HG03571 (cell line): Measurements from ENCODE around the gene RCN1.
"Not testable (repeated sequence)": the region's sequence is repeated elsewhere in the genome, so short reads cannot be mapped to it uniquely, and the experiment has no call there.

Experiments
- ATAC-seq: cut with Tn5 transposase; IDR thresholded peaks from one replicate; pipeline ENCODE4 v1.9.1; 2021; ENCODE audit not compliant: unreplicated experiment

Gene RCN1

DNA sequence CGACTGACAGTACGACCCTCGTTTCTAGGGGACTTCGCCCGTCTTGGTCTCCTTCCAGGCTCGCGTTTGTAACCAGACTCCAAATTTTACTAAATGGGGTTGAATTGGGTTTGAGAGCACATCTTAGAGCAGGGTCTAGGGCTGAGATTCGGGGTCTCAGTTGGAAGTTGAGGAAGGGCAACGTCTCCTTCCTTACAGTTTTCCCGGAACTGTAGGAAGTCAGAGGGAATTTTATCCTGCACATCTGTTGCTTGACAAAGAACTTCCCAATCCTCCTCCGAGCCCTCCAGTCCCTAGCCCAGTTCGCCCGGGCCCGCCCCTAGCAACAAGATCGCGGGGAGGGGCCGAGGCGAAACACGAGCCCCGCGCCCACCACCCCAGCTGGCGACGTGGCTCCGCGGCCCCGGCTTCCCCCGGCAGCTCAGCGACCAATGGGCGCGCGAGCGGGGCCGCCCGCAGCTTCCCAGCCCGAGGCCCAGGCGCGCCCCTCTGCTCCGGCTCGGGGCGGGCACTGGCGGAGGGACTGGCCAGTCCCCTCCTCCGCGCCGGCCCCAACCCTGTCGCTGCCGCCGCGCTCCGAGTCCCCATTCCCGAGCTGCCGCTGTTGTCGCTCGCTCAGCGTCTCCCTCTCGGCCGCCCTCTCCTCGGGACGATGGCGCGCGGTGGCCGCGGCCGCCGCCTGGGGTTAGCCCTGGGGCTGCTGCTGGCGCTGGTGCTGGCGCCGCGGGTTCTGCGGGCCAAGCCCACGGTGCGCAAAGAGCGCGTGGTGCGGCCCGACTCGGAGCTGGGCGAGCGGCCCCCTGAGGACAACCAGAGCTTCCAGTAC, at the start of gene RCN1:
TSS of gene RCN1 (plus strand) at position 530 of the 826 bp plus-strand sequence. CDS start at position 653, 123 bp downstream.
- ATAC-seq, result peak; percentile 53

DNA sequence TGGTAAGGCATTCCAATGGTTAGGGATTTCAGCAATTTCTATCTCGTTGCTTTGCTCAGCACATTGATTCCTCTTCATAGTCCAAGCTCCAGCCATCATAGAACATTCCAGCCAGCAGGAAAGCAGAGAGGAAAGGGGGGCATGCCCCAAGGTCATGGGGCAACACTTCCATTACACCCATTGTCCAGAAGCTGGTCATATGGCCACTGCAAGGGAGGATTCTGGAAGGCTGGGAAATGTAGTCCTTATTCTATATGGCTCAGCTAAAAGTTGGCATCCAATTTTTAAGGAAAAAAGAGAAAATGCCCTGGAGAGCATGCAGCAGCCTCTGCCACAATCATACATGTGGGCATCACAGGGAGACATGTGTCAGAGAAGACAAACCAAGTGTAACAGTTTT, 47.1 kb upstream of the RCN1 start:
- ATAC-seq, result no peak

DNA sequence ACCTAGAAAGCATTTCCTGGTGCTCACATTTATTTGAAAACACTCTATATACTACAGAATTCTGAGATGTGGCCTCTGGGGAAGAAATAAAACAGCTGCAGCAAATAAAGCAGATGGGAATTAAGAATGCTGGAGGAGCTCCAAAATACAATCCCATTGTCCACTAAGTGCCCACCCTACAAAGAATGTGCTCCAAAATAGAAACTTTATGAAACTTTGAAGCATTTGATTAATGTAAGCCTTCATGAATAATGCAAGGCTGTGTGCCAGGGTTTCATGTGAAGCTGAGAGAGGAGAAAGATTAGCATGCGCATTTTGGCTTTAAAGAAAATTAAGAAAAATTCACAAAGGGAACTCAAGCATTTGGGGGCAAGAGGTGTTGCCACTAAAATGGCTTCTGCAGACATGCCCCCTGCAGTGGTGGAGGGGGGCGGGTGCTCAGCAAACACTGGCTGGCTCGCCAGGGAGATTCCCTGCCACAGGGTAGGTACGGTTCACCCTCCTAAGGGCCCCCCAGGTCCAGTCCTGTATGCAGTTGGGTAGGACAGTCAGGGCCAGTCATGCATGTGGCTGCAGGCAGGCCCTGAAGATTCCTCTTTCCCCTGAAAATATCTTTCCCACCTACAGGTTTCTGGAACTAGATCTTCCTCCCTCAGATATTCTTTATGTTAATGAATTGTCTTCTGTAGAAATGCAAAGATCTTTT, 46.6 kb upstream of the RCN1 start:
- ATAC-seq, result no peak

DNA sequence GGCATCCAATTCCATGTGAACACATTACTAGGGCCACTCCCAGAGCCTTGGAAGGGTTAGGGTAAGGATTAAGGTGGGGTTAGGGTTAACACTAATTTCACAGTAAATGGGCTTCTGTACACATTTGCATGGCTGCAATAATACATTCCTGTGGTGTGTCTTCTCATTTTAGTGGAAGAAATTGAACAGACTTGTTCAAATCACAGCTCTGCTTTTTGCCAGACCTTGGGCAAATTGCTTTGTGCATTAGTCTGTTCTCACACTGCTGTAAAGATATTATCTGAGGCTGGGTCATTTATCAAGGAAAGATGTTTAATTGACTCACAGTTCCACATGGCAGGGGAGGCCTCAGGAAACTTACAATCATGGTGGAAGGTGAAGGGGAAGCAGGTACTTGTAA, 45.4 kb upstream of the RCN1 start:
- ATAC-seq, result no peak

DNA sequence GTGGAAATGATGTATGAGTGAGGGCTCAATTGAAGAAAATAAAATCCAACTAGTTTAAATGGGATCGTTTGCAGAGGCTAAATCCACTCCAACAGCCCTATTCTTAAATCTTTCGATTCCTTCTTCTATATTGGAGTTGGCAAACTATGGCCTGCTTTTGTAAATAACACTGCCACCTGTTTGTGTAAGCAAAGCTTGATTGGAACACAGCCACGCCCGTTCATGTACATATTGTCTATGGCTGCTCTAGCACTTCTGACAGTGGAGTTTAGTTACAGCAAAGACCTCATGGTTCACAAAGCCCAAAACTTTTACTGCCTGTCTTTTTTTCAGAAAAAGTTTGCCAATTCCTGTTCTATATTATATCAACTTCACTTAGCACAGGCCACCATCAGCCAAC, 40.6 kb upstream of the RCN1 start:
- no peak for ATAC-seq

DNA sequence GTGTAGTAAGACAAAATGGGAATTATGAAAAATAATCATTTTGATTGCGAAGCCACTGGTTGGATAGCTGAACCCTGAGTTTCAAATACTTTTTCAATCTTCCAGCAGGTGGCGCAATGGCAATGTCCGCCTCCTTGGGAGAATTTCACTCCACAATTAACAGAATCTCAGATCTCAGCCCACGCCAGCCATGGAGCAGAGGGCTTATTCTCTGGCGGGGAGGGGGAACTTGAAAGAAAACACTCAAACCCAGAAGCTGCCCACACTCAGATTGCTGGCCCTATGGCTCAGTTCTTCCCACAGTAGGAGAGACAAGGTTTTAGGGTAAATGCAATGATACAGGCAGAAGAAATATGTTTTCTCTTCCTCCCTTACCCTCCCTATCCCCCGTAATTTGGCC, 38.7 kb upstream of the RCN1 start:
- ATAC-seq, result no peak

DNA sequence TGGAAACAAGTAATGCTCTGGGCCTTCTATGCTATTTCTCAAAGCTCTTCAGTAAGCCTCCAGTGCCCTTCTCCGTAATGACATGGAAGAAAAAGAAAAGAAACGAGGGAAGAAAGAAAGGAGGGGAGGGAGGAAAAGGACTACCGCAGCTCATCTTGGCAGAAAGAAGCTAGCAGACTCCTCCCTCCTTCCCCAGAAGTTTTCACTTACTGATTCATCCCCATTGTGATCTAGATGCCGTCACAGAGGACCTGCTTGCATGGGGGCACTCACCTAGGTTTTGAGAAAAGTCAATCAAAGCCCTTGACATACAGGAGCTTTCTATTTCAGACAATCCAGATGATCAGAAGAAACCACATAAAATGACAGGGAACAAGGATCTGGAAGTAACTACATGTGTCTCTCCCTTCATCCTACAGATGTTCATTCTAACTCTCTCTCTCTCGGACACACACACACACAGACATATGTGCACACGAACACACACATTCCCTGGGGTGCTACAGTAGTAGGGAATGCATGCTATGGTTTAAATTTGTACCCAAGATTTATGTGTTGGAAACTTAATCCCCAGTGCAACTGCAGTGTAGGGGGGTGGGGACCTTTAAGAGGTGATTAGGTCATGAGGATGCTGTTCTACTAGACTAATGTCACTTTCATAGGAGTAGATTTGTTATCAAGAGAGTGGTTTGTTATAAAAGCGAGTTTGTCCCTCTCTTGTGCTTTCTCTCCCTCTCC, 37.6 kb upstream of the RCN1 start:
- ATAC-seq, result no peak

DNA sequence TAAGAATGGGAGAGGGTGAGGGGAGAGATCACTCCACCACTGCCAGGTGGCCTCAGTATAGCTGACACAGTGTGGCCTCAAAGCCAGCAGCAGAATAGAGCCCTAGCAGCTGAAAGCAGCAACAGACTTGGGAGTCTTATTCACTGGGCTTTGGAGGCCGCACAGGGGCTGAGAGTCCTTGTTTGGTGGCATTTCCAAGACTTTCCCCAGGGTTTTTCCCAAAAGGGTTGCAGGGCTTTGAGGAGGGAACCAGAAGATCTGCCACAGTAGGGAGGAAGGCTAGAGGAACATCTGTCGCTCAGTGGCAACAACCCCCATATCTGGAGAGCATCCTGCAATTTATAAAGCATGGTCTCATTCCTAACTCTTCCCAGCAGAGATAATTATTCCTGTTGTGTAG, 35.0 kb upstream of the RCN1 start:
- no peak for ATAC-seq

DNA sequence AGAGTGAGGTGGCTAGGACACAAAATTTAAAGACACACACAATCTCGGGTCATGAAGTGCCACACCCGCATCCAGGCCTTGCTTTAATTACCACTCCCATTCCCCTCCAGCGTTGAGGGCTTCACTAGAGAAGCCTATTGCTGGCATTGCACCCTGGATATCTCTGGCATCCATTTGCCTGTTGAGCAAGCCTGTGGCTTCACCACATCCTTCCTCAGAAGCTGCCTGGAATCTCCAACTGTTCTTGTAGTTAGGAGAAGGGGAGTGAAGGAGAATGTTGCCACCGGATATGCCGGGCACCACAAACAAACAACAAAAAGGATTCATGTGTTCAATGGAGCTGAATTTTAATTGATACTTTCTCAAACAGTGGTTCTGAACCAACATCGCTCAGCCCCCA, 34.4 kb upstream of the RCN1 start:
- ATAC-seq, result no peak

DNA sequence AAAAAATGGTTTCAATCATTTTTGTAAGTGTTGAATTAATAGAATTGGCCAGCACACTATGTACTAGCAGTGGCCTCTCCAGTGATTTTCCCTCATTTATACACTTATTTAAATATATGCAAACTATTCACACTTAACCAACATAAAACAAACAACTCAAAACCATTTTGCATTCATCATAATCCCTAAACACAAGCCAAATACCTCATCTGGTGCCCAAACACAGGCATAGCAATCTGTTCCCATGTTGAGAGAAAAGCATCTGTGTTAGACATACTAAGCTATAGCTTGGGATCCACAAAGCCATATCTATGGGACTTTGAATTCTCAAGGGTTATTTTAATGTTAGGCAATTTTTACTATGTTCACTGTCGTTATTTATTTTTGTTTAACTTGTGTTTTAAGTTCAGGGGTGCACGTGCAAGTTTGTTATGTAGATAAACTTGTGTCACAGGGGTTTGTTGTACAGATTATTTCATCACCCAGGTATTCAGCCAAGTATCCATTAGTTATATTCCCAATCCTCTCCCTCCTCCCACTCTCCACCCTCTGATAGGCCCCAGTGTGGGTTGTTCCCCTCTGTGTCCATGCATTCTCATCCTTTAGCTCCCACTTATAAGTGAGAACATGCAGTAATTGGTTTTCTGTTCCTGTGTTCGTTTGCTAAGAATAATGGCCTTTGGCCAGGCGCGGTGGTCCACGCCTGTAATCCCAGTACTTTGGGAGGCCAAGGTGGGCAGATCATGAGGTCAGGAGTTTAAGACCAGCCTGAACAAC, 31.0 kb upstream of the RCN1 start:
- no peak for ATAC-seq

DNA sequence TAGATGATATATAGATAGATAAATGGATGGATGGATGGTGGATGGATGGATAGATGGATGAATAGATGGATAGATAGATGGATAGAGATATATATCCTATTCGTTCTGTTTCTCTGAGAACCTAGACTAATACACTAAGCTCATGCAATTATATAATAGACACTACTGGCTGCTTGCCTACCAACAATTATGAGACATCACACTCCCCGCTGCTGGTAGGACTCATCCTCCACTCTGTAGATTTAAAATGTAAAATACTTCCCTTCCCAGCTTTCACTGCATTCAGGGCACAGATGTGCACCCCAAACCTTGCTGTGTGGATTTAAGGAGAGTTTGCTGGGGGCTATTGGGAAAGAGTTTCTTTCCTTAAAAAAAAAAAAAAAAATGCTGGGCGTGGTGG, 28.3 kb upstream of the RCN1 start:
- no peak for ATAC-seq

DNA sequence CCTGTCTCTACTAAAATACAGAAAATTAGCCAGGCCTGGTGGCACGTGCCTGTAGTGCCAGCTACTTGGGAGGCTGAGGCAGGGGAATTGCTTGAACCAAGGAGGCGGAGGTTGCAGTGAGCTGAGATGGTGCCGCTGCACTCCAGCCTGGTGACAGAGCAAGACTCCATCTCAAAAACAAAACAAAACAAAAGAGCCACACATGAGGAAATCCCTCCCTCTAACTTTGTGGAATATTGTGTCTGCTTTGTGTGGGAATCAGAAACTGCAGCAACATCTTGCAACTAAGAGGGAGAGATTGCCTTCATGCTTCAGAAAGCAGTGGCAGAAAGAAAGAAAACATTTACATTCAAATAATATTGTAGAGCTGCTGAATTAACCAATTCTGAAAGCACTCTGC, 27.8 kb upstream of the RCN1 start:
- ATAC-seq, result not testable (repeated sequence)

DNA sequence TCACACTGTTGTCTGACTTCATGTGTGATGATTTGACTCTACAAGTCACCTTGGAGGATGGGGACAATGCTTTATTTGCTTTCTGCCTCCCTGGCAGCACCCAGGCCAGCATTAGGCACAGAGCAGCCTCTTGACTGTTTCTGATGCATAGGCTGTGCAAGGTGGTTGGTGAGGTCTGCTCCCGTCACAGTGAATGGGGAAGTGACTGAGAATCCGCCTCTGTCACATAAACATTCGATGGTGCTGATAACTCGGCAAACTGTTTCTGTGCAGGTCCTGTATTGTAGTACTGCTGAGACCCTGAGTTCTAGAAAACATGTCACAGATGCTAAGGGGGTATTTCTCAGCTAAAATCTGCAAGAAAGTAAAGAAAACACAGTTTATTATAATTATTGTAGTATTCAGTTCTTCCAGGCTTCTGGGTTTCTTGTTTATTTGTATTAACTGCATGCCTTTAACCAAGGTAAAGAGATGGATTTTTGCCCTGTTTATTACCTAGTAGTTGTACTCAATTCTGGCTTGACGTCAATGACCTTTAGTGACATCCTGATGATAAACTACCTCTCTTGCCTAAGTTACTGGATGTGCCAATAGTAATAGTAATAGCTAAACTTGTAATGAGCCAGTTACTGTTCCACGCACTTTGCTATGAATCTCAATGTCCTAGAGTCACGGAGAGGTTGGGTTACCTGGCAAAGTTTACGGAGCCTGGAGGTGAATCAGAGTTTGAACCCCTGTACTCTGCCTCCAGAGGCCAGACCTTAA, 24.8 kb upstream of the RCN1 start:
- ATAC-seq, result no peak

DNA sequence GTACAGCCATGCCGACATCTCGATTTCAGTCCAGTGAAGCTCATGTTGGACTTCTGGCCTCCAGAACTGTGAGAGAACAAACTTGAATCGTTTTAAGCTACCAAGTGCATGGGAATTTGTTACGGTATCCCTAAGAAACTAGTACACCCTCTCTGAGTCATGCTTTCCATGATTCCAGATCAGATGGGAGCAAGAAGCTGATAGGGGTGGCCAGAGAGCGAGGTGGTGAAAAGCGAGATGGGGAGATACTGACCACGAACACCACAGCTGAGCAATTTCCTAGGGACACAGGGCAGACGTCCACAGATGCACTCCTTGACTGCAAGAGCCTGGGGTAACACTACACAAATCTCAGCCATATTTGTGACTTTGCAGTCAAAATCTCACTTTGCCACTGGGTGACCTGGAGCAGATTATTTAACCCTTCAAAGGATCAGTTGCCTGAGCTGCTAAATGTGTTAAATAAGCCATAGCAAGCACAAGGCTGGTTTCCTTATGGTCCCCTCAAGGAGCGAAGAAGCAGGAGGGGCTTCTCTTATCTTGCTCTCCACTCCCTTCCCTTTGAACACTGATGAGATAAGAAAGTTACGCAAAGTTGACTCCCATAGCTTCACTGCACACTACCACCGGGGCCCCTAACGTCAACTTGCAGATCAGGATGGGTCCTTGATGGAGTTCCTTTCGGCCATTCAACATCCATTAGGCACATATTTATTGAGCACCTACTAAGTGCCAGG, 22.6 kb upstream of the RCN1 start:
- ATAC-seq, result no peak

DNA sequence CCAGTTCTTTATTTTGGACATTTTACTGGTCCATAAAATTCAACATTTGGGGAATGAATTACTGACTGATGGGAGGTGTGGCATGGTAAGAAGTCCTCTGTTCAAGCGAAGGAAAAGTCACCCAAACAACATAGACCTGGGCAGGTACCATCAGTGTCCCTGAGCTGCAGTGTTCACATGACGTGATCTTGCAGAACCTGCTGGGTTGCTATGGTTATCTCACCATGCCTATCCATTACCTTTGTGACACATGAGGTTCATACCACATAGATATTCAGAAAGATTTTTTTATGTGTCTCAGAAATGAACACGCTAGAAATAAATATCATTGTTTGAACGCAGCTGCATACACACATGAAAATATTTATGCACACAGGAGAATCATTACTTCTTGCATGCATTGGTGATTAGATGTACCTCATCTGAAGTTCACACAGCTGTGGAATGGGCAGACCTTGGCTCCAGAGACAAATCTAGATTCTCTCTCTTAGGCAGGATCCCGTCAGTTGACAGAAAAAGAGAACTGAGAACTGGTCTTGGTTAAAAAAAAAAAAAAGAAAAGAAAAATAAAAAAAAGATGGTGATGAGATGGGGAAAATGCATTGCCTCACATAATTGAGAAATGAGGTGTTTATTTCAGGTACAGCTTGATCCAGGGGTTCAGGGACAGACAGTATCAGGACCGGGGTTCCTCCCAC, 21.4 kb upstream of the RCN1 start:
- ATAC-seq, result peak; percentile 63

DNA sequence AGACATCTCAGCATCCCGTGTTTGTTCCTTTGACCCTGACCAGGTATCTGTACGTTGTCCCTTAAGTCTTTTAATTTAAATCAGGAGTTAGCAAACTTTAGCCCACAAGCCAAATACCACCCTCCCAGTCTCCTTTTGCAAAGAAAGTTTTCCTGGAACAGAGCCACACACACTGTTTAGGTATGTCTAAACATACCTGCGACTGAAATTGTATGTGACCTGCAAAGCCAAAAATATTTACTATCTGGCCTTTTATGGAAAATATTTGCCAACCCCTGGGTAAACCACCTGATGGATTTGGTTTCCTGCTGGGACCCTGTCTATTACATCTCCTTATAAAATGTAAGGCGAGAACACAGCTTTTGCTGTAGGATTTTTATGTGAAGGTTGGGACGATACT, 20.2 kb upstream of the RCN1 start:
- no peak for ATAC-seq

DNA sequence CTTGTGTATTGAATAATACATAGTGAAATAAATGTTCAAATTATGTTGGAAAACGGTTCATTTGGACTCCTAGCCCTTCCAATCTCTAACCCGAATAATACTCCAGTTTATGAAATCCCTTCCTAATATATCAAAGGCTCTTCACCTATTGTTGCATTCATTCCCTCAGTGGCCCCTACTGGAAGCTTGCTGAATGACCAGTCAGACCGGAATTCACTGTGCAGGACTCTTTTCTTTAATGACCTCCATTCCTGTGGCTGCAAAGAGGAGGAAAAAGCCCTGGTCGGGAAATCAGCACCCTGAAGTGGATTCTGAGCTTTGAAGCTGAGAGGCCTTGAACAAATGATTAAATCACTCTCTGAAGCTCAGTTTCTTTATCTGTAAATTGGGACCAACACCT, 19.1 kb upstream of the RCN1 start:
- ATAC-seq, result no peak

DNA sequence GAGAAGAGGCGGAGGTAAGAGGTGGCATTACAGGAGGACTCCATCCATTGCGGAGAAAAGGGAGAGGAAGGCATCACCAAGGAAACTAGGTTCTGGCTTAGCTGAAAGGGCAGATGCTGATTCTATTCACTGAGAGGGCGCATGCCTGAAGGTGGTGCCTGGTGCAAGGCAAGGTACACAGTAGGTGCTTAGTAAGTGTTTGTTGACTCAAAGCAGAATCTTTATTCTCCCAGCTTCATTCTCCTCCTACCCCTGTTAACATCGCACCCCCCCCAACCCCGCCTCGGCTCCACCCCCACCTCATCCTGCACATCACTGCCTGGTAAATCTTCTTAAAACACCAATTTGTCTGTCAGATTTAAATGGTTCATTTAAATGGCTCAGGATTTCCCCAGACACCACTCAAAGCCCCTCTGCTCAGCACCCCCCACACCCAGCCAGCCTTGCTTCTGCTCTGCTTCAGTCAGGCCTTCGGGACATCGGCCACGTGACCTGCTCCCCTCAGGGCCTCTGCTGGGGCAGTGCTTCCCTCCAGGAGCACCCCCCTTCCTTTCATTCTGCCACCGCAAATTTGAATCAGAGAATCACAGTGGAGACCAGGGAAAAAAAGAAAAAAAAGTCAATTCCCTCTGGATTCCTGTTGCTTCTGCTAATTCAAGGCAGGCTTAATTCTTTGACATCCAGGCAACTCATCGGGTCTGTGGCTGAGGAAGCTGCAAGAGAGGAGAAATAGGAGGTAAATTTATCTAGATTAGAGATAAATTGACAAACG, 17.8 kb upstream of the RCN1 start:
- ATAC-seq, result no peak
